Spinal cord (tissue), 10 donors: Measurements from ENCODE around the gene GSTA2. TPM values are rescaled to one million over a fixed set of nuclear protein-coding genes. Genes with fewer than 3 reads are reported as not detected.
"Not testable (repeated sequence)": the region's sequence is repeated elsewhere in the genome, so short reads cannot be mapped to it uniquely, and the experiment has no call there.

Experiments used
- DNase-seq, 6 donors: peaks; one replicate each; pipeline versions ENCODE4 v3.0.0 to v3.0.0-alpha.2; 2013 to 2015; ENCODE audit warnings: low spot score in 6 of 6, low read depth in 4 of 6
- H3K27ac ChIP-seq: one replicate; pipeline ENCODE4 v1.5.1; 2013; ENCODE audit warnings: low read depth, low read length, control low read depth
- H3K27me3 ChIP-seq: one replicate; pipeline ENCODE4 v1.6.1; 2013; ENCODE audit warnings: low read length; ENCODE audit not compliant: control insufficient read depth, insufficient read depth
- H3K36me3 ChIP-seq: one replicate; pipeline ENCODE4 v1.6.1; 2013; ENCODE audit warnings: low read length; ENCODE audit not compliant: control insufficient read depth, insufficient read depth
- H3K4me1 ChIP-seq: one replicate; pipeline ENCODE4 v1.6.1; 2013; ENCODE audit warnings: low read length; ENCODE audit not compliant: control insufficient read depth, insufficient read depth
- H3K4me3 ChIP-seq: one replicate; pipeline ENCODE4 v1.5.1; 2013; ENCODE audit warnings: low read depth, low read length, control low read depth
- H3K9me3 ChIP-seq: one replicate; pipeline ENCODE4 v1.6.1; 2013; ENCODE audit warnings: low read length; ENCODE audit not compliant: control insufficient read depth, insufficient read depth
- WGBS: methylation state at CpG from one replicate; pipeline ENCODE4 v1.1.5; 2013; ENCODE audit warnings: missing lambda C conversion rate; ENCODE audit not compliant: insufficient coverage; 5-methylcytosine and 5-hydroxymethylcytosine counted together
- long read RNA-seq, 4 donors: transcript quantifications; one replicate each; lab custom pipeline, GENCODE V29; 2026
- polyA plus RNA-seq, 2 donors: library from polyadenylated mRNA; unstranded; fragments of 120-200 nt; gene quantifications; one replicate each; pipeline ENCODE4 v1.2.1, GENCODE V29; 2013; ENCODE audit not compliant: insufficient read length in 2 of 2
- total RNA-seq, 2 donors: library from RNA; depleted of rRNA in 1 of 2; stranded (reverse); fragments of 120-200 nt in 1 of 2; fragments of >200 nt in 1 of 2; gene quantifications; one replicate each; pipeline versions ENCODE4 v1.2.3 to v1.2.4, GENCODE V29; 2013 to 2014
- donor health status: healthy.

The GSTA2 gene
- total RNA-seq (not detected), polyA plus RNA-seq (not detected)
- long read RNA-seq, donor 1: 0 reads
- long read RNA-seq, donor 2: 0 reads
- long read RNA-seq, donor 3: 0 reads
- long read RNA-seq, donor 4: 0 reads

GRCh38 chr6:52763322-52763916 is at the start of gene GSTA2:
GSTA2 (minus strand) TSS chr6:52763475; CDS start chr6:52757947, 5,528 bp downstream.
- H3K27ac ChIP-seq, H3K27me3 ChIP-seq, H3K9me3 ChIP-seq, DNase-seq, H3K36me3 ChIP-seq, H3K4me3 ChIP-seq, H3K4me1 ChIP-seq: not testable (repeated sequence)
- WGBS: no CpG with 5 or more reads among the region's 2 CpGs

- H3K27ac ChIP-seq, H3K9me3 ChIP-seq, H3K27me3 ChIP-seq, H3K4me3 ChIP-seq, H3K36me3 ChIP-seq, H3K4me1 ChIP-seq, DNase-seq: not testable (repeated sequence)
- no CpG with 5 or more reads among the region's 4 CpGs for WGBS
These were observed 46.5 kb upstream of the GSTA2 start for GRCh38 chr6:52809777-52810176.

GRCh38 chr6:52808660-52809059 is 45.4 kb upstream of the GSTA2 start:
- no peaks in the 10 kb centered on the region for H3K27me3 ChIP-seq
- no peaks in the 10 kb centered on the region for H3K4me1 ChIP-seq
- no peak overlapping the region for H3K27ac ChIP-seq
- WGBS: 93% methylated on average over 3 of the region's 5 CpGs
- no peak overlapping the region for H3K4me3 ChIP-seq
- no peak for DNase-seq
- H3K36me3 ChIP-seq: no peaks in the 10 kb centered on the region
- H3K9me3 ChIP-seq: no peaks in the 10 kb centered on the region

- H3K4me1 ChIP-seq, H3K27ac ChIP-seq, H3K27me3 ChIP-seq, H3K36me3 ChIP-seq, H3K4me3 ChIP-seq, DNase-seq, H3K9me3 ChIP-seq: not testable (repeated sequence)
- no CpG with 5 or more reads among the region's 5 CpGs for WGBS
These were observed 40.5 kb upstream of the GSTA2 start, which contains the start of gene GSTA1 for GRCh38 chr6:52803668-52804255. GSTA1 (minus strand) TSS chr6:52803816; CDS start chr6:52799267, 4,549 bp downstream.

GRCh38 chr6:52802806-52803205 is 39.5 kb upstream of the GSTA2 start:
- H3K27me3 ChIP-seq: no peaks in the 10 kb centered on the region
- H3K9me3 ChIP-seq: no peaks in the 10 kb centered on the region
- no peak overlapping the region for H3K27ac ChIP-seq
- WGBS: 88% methylated on average over 1 of the region's 1 CpG
- no peaks in the 10 kb centered on the region for H3K4me1 ChIP-seq
- H3K36me3 ChIP-seq: no peaks in the 10 kb centered on the region
- no peak overlapping the region for H3K4me3 ChIP-seq
- no peak for DNase-seq

GRCh38 chr6:52801188-52801841 is 38.0 kb upstream of the GSTA2 start:
- no peak for DNase-seq
- no peak overlapping the region for H3K27ac ChIP-seq
- no peaks in the 10 kb centered on the region for H3K36me3 ChIP-seq
- no peaks in the 10 kb centered on the region for H3K4me1 ChIP-seq
- no peaks in the 10 kb centered on the region for H3K9me3 ChIP-seq
- H3K4me3 ChIP-seq: no peak overlapping the region
- no CpG with 5 or more reads among the region's 2 CpGs for WGBS
- no peaks in the 10 kb centered on the region for H3K27me3 ChIP-seq

GRCh38 chr6:52799272-52799671 is 36.0 kb upstream of the GSTA2 start:
- not testable (repeated sequence) for H3K4me3 ChIP-seq, H3K27me3 ChIP-seq, H3K27ac ChIP-seq, H3K9me3 ChIP-seq, H3K36me3 ChIP-seq, H3K4me1 ChIP-seq, DNase-seq
- no CpG with 5 or more reads among the region's 1 CpG for WGBS

- not testable (repeated sequence) for H3K4me1 ChIP-seq, H3K36me3 ChIP-seq, H3K4me3 ChIP-seq, H3K9me3 ChIP-seq, H3K27me3 ChIP-seq, DNase-seq, H3K27ac ChIP-seq
- WGBS: 100% methylated on average over 2 of the region's 2 CpGs
These were observed 31.1 kb upstream of the GSTA2 start for GRCh38 chr6:52794366-52794765.

GRCh38 chr6:52790861-52791260 is 27.6 kb upstream of the GSTA2 start:
- peak in 1 of 6 donors; percentile 5 for DNase-seq
- H3K9me3 ChIP-seq: no peaks in the 10 kb centered on the region
- WGBS: no CpG with 5 or more reads among the region's 1 CpG
- H3K4me1 ChIP-seq: no peaks in the 10 kb centered on the region
- H3K4me3 ChIP-seq: no peak overlapping the region
- no peaks in the 10 kb centered on the region for H3K27me3 ChIP-seq
- no peak overlapping the region for H3K27ac ChIP-seq
- H3K36me3 ChIP-seq: no peaks in the 10 kb centered on the region

GRCh38 chr6:52789658-52790057 is 26.4 kb upstream of the GSTA2 start:
- no CpG with 5 or more reads among the region's 1 CpG for WGBS
- not testable (repeated sequence) for DNase-seq, H3K27me3 ChIP-seq, H3K4me1 ChIP-seq, H3K9me3 ChIP-seq, H3K4me3 ChIP-seq, H3K36me3 ChIP-seq, H3K27ac ChIP-seq
